ENCODE results near the gene PICK1.

DNA sequence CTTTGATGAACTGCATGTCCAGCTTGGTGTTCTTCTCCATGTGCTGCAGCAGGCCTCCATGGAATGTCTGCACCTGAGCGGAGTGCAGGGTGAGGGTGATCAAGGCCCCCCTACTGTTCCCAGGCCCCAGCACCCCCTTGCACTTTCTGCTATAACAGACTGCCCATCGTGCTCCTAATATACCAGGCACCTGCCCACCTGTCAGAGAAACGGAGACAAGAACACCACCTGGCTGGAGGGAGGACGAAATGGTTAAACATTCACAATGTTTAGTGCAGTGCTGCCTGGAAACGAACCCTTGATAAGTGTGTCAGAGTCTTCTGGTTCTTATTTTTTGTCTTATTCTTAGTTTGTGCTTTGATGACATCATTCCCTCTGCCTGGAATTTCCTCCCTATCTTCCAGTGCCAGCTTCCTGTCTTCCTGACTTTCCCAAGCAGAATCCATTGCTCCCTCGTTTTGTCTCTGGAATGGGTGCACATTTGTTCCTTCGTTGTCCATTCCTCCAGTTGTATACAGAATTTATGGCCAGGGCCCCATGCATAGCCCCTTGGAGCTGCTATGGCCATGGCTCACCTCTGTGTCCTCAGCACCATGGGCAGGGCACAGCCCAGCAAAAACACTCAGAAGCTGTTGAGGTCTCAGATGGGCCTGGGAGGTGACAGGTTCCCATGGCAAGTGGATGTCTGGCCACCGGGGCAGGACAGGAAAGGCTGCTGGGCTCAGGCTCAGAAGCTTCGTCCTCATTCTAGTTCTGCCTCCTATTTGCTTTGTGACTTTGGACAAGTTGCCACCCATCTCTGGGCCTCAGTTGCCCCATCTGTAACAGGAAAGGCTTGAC, 41.4 kb downstream of the PICK1 start:
- TF ChIP-seq, protein P1, sequence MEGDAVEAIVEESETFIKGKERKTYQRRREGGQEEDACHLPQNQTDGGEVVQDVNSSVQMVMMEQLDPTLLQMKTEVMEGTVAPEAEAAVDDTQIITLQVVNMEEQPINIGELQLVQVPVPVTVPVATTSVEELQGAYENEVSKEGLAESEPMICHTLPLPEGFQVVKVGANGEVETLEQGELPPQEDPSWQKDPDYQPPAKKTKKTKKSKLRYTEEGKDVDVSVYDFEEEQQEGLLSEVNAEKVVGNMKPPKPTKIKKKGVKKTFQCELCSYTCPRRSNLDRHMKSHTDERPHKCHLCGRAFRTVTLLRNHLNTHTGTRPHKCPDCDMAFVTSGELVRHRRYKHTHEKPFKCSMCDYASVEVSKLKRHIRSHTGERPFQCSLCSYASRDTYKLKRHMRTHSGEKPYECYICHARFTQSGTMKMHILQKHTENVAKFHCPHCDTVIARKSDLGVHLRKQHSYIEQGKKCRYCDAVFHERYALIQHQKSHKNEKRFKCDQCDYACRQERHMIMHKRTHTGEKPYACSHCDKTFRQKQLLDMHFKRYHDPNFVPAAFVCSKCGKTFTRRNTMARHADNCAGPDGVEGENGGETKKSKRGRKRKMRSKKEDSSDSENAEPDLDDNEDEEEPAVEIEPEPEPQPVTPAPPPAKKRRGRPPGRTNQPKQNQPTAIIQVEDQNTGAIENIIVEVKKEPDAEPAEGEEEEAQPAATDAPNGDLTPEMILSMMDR (IDR thresholded peaks at IDR 0.05): no peak
- TF ChIP-seq EZH2phosphoT487 (IDR thresholded peaks at IDR 0.05): no peak
- no peak for TF ChIP-seq EZH2 (IDR thresholded peaks at IDR 0.05)

Measured in neural progenitor cell (in vitro differentiated cells).